ENCODE measurements around the gene MAGI1.
"Not testable (repeated sequence)": the region's sequence is repeated elsewhere in the genome, so short reads cannot be mapped to it uniquely, and the experiment has no call there.

The MAGI1 gene

GRCh38 chr3:65532215-65532614, 506.5 kb downstream of the MAGI1 start:
- TF ChIP-seq CTCF (conservative IDR thresholded peaks at IDR 0.05; ENCODE audit: low read depth, low read length) = no peak
- H3K4me3 ChIP-seq (ENCODE audit: low read depth, low read length) = no peak overlapping the region
- DNase-seq (ENCODE audit: low read depth) = no peak

- no peak for TF ChIP-seq CTCF (conservative IDR thresholded peaks at IDR 0.05; ENCODE audit: low read depth, low read length)
- H3K4me3 ChIP-seq (ENCODE audit: low read depth, low read length) = no peak overlapping the region
- no peak for DNase-seq (ENCODE audit: low read depth)
Measured at GRCh38 chr3:65531499-65531898, 507.2 kb downstream of the MAGI1 start.

- no peak for DNase-seq (ENCODE audit: low read depth)
- TF ChIP-seq CTCF (conservative IDR thresholded peaks at IDR 0.05; ENCODE audit: low read depth, low read length) = no peak
- H3K4me3 ChIP-seq (ENCODE audit: low read depth, low read length) = no peak overlapping the region
Measured at GRCh38 chr3:65526656-65527055, 512.1 kb downstream of the MAGI1 start.

GRCh38 chr3:65524584-65524983, 514.1 kb downstream of the MAGI1 start:
- TF ChIP-seq CTCF (conservative IDR thresholded peaks at IDR 0.05; ENCODE audit: low read depth, low read length) = no peak
- DNase-seq (ENCODE audit: low read depth) = no peak
- H3K4me3 ChIP-seq (ENCODE audit: low read depth, low read length) = no peak overlapping the region

GRCh38 chr3:65523878-65524277, 514.8 kb downstream of the MAGI1 start:
- DNase-seq (ENCODE audit: low read depth) = no peak
- no peak for TF ChIP-seq CTCF (conservative IDR thresholded peaks at IDR 0.05; ENCODE audit: low read depth, low read length)
- H3K4me3 ChIP-seq (ENCODE audit: low read depth, low read length) = no peak overlapping the region

- H3K4me3 ChIP-seq (ENCODE audit: low read depth, low read length) = no peak overlapping the region
- no peak for TF ChIP-seq CTCF (conservative IDR thresholded peaks at IDR 0.05; ENCODE audit: low read depth, low read length)
- no peak for DNase-seq (ENCODE audit: low read depth)
Measured at GRCh38 chr3:65521032-65521431, 517.7 kb downstream of the MAGI1 start.

GRCh38 chr3:65516998-65517397, 521.7 kb downstream of the MAGI1 start:
- no peak overlapping the region for H3K4me3 ChIP-seq (ENCODE audit: low read depth, low read length)
- TF ChIP-seq CTCF (conservative IDR thresholded peaks at IDR 0.05; ENCODE audit: low read depth, low read length) = no peak
- no peak for DNase-seq (ENCODE audit: low read depth)

- DNase-seq (ENCODE audit: low read depth); H3K4me3 ChIP-seq (ENCODE audit: low read depth, low read length): not testable (repeated sequence)
Measured at GRCh38 chr3:65514317-65514716, 524.4 kb downstream of the MAGI1 start.

GRCh38 chr3:65509423-65509794, 529.3 kb downstream of the MAGI1 start:
- not testable (repeated sequence) for H3K4me3 ChIP-seq (ENCODE audit: low read depth, low read length); DNase-seq (ENCODE audit: low read depth)

Data from choroid plexus epithelial cell (primary cell).